ENCODE results near the gene DEDD.

The DEDD gene

GRCh38 chr1:161162052-161162451 lies 29.6 kb upstream of the DEDD start:
- TF ChIP-seq TAF1 (IDR thresholded peaks at IDR 0.05; ENCODE audit: borderline replicate concordance, low read depth, low read length) (no peak), POLR2A (IDR thresholded peaks at IDR 0.05; ENCODE audit: low read depth, low read length) (no peak), POLR2AphosphoS5 (IDR thresholded peaks at IDR 0.05; ENCODE audit: low read depth, low read length) (no peak)
- FAIRE-seq = no peak
- DNase-seq (ENCODE audit: insufficient read length) = no peak

DNA sequence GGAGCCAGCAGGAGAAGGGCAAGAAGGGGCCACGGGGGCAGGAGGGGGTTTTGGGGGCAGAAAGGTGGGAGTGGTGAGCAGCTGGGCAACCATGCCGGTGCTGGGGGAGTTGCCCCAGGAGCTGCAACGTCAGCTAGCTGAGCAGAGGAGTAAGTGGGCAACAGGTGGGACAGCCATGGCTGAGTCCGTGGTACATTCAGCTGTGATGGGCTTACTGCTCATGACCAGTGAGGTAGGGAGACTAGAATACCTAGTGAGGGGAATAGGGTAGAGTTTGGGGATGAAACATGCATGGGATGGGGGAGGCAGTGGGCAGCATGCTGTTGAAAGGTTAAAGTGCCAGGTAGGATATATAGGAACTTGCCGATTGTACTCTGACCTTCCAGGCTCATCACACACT lies 29.2 kb upstream of the DEDD start:
- no peak for FAIRE-seq
- TF ChIP-seq POLR2A (IDR thresholded peaks at IDR 0.05; ENCODE audit: low read depth, low read length) (no peak), TAF1 (IDR thresholded peaks at IDR 0.05; ENCODE audit: borderline replicate concordance, low read depth, low read length) (no peak), POLR2AphosphoS5 (IDR thresholded peaks at IDR 0.05; ENCODE audit: low read depth, low read length) (no peak)
- no peak for DNase-seq (ENCODE audit: insufficient read length)

- FAIRE-seq (no peak), DNase-seq (ENCODE audit: insufficient read length) (no peak)
- TF ChIP-seq TAF1 (IDR thresholded peaks at IDR 0.05; ENCODE audit: borderline replicate concordance, low read depth, low read length) = no peak
- no peak for TF ChIP-seq POLR2A (IDR thresholded peaks at IDR 0.05; ENCODE audit: low read depth, low read length)
- no peak for TF ChIP-seq POLR2AphosphoS5 (IDR thresholded peaks at IDR 0.05; ENCODE audit: low read depth, low read length)
Measured at GRCh38 chr1:161160671-161161145, 28.2 kb upstream of the DEDD start.

GRCh38 chr1:161159913-161160243 lies 27.4 kb upstream of the DEDD start:
- peak; percentile 24 for FAIRE-seq
- DNase-seq (ENCODE audit: insufficient read length) = no peak
- TF ChIP-seq TAF1 (IDR thresholded peaks at IDR 0.05; ENCODE audit: borderline replicate concordance, low read depth, low read length) (no peak), POLR2AphosphoS5 (IDR thresholded peaks at IDR 0.05; ENCODE audit: low read depth, low read length) (no peak), POLR2A (IDR thresholded peaks at IDR 0.05; ENCODE audit: low read depth, low read length) (no peak)

GRCh38 chr1:161159087-161159912 lies 26.8 kb upstream of the DEDD start, which contains the start of gene USP21:
Gene USP21 (plus strand): TSS chr1:161159500. CDS start chr1:161160641, 1,141 bp downstream.
- peak; percentile 46; the same call in 1 of the 2 replicates for TF ChIP-seq POLR2AphosphoS5 (IDR thresholded peaks at IDR 0.05; ENCODE audit: low read depth, low read length)
- TF ChIP-seq POLR2A (IDR thresholded peaks at IDR 0.05; ENCODE audit: low read depth, low read length) = peak; percentile 76; the same call in 1 of the 2 replicates
- TF ChIP-seq TAF1 (IDR thresholded peaks at IDR 0.05; ENCODE audit: borderline replicate concordance, low read depth, low read length) = peak; percentile 95
- DNase-seq (ENCODE audit: insufficient read length) (peak; percentile 98), FAIRE-seq (peak; percentile 87)

DNA sequence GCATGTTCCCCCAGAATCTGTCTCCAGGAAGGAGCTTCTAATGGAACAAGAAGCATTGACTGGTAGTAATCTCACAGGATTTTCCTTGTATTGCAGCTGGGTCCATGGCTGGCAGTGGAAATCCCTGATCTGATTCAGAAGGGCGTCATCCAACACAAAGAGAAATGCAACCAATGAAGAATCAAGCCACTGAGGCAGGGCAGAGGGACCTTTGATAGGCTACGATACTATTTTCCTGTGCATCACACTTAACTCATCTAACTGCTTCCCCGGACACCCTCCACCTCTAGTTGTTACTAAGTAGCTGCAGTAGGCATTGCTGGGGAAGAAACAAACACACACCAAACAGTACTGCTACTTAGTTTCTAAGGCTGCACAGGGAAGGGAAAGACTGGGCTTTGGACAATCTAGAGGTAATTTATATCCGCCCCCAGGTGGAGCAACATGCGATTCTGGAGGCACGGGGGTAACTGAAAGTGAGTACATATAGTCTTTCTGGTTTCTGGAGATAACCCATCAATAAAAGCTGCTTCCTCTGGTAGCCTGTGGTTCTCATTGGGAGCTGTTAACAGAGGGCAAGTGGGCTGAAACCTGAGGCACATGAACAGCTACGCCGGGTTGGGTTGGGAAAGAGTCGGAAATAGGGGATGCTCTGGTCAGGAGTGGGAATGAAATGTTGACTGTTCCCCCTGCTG lies 26.0 kb upstream of the DEDD start:
- FAIRE-seq (no peak), DNase-seq (ENCODE audit: insufficient read length) (no peak)
- TF ChIP-seq TAF1 (IDR thresholded peaks at IDR 0.05; ENCODE audit: borderline replicate concordance, low read depth, low read length) = no peak
- no peak for TF ChIP-seq POLR2AphosphoS5 (IDR thresholded peaks at IDR 0.05; ENCODE audit: low read depth, low read length)
- no peak for TF ChIP-seq POLR2A (IDR thresholded peaks at IDR 0.05; ENCODE audit: low read depth, low read length)

DNA sequence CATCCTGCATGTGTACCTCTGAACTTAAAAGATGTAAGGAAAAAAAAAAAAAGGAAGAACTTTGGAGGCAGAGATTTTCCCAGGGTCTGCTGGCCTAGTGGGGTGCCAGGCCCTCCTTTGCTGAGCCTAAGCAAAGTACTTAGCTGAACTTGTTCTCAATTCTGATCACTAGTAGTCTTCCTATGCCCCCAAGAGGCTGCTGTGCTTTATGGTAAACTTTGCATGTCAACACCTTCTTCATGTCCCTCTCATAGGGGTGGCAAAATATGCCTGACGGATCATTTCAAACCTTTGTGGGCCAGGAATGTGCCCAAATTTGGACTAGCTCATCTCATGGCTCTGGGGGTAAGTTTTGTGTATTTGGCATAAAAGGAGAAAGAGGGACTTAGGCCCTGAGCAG lies 25.4 kb upstream of the DEDD start:
- FAIRE-seq (no peak), DNase-seq (ENCODE audit: insufficient read length) (no peak)
- TF ChIP-seq POLR2AphosphoS5 (IDR thresholded peaks at IDR 0.05; ENCODE audit: low read depth, low read length) = no peak
- TF ChIP-seq POLR2A (IDR thresholded peaks at IDR 0.05; ENCODE audit: low read depth, low read length) = no peak
- TF ChIP-seq TAF1 (IDR thresholded peaks at IDR 0.05; ENCODE audit: borderline replicate concordance, low read depth, low read length) = no peak

GRCh38 chr1:161153682-161154337 lies 21.3 kb upstream of the DEDD start, which contains the start of gene UFC1:
Gene UFC1 (plus strand): TSS chr1:161153978. CDS start chr1:161153998, 20 bp downstream.
- DNase-seq (ENCODE audit: insufficient read length) (peak; percentile 84), FAIRE-seq (peak; percentile 93)
- peak; percentile 91 for TF ChIP-seq POLR2AphosphoS5 (IDR thresholded peaks at IDR 0.05; ENCODE audit: low read depth, low read length)
- TF ChIP-seq TAF1 (IDR thresholded peaks at IDR 0.05; ENCODE audit: borderline replicate concordance, low read depth, low read length) = peak; percentile 82
- TF ChIP-seq POLR2A (IDR thresholded peaks at IDR 0.05; ENCODE audit: low read depth, low read length) = peak; percentile 95

DNA sequence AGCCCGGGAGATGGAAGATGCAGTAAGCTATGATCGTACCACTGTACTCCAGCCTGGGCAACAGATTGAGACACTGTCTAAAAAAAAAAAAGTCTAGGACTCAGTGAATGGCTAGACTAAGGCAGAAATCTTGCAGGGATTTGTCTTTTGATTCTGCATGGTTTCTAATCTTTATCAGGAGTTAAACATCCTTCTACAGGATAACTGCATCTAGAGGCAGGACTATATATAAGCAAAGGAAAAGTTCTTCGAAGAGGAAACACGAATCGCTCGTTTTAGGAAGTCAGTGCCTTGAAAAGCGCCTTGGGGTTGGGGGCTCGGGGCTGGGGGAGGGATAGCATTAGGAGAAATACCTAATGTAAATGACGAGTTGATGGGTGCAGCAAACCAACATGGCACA lies 20.7 kb upstream of the DEDD start:
- no peak for FAIRE-seq
- no peak for TF ChIP-seq POLR2AphosphoS5 (IDR thresholded peaks at IDR 0.05; ENCODE audit: low read depth, low read length)
- no peak for DNase-seq (ENCODE audit: insufficient read length)

DNA sequence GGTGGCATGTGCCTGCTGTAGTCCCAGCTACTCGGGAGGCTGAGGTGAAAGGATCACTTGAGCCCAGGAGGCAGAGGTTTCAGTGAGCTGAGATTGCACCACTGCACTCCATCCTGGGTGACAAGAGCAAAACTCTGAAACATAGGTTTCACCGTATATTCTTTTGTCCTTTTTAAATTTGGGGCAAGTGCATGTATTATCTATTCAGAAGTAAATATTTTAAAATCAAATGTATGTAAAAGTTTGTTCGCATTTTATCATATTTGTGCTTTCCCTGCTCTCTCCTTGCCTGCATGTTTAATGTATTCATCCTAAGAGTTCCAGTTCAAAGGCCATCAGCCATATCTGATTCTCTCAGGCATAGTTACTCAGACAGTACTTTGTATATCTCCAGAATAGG lies 13.4 kb upstream of the DEDD start:
- FAIRE-seq (no peak), DNase-seq (ENCODE audit: insufficient read length) (no peak)
- TF ChIP-seq POLR2AphosphoS5 (IDR thresholded peaks at IDR 0.05; ENCODE audit: low read depth, low read length) (no peak), POLR2A (IDR thresholded peaks at IDR 0.05; ENCODE audit: low read depth, low read length) (no peak), TAF1 (IDR thresholded peaks at IDR 0.05; ENCODE audit: borderline replicate concordance, low read depth, low read length) (no peak)

DNA sequence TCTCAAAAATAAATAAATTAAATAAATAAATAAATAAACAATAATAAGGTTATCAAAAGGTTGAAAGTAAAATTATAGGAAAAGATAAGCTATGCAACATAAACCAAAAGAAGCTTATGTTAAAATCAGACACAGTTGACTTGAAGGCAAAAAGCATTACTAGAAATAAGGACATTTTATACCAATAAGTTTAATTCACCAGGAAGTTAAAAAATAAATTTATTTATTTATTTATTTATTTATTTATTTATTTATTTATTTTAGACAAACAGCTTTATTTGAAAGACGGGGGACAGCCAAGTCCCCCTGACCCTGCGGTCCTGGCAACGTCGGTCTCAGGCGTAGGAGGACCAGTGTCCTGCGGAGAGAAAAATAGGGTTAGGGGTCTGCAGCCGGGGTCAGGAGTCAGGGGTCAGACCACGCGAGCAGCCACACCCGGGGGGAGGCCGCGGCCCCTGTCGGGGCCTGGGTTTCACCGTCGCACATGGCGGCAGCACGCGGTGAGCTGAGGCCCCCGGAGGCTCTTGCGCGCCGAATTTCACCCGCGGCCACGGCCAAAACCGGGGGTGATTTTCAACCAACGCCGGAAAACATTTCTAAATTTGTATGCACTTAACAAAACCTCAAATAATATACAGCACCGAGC lies 8.4 kb upstream of the DEDD start:
- DNase-seq (ENCODE audit: insufficient read length) (no peak), FAIRE-seq (no peak)
- no peak for TF ChIP-seq POLR2A (IDR thresholded peaks at IDR 0.05; ENCODE audit: low read depth, low read length)
- no peak for TF ChIP-seq TAF1 (IDR thresholded peaks at IDR 0.05; ENCODE audit: borderline replicate concordance, low read depth, low read length)
- no peak for TF ChIP-seq POLR2AphosphoS5 (IDR thresholded peaks at IDR 0.05; ENCODE audit: low read depth, low read length)
